ENCODE data around the gene PLEKHA1. TPM values are rescaled to one million over a fixed set of nuclear protein-coding genes. Genes with fewer than 3 reads are reported as not detected.

Gene PLEKHA1
- total RNA-seq, 1 experiment from 2014 or later: 18.9 TPM

DNA sequence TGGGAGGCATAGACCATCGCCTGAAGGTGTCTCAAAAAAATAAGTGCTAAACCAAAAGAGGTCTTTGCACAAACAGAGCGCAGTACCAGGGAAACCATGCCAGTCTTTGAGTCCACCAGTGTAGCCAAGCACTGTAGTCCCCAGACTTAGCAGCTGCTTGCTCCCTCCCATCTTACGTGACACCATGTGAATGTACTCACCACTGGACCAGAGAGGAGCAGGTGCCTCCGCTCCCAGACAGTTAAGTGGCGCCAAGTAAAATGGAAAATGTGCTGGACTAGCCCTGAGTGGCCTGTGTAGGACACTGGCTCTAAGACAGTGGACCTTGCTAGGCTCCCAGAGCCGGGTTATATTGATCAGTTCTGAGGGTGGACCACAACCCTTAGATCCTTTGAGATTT lies 47.7 kb upstream of the PLEKHA1 start:
- TF ChIP-seq EZH2 (IDR thresholded peaks at IDR 0.05; ENCODE audit: borderline replicate concordance, low read depth, low read length, poor library complexity, severe bottlenecking): no peak
- TF ChIP-seq, protein P1, sequence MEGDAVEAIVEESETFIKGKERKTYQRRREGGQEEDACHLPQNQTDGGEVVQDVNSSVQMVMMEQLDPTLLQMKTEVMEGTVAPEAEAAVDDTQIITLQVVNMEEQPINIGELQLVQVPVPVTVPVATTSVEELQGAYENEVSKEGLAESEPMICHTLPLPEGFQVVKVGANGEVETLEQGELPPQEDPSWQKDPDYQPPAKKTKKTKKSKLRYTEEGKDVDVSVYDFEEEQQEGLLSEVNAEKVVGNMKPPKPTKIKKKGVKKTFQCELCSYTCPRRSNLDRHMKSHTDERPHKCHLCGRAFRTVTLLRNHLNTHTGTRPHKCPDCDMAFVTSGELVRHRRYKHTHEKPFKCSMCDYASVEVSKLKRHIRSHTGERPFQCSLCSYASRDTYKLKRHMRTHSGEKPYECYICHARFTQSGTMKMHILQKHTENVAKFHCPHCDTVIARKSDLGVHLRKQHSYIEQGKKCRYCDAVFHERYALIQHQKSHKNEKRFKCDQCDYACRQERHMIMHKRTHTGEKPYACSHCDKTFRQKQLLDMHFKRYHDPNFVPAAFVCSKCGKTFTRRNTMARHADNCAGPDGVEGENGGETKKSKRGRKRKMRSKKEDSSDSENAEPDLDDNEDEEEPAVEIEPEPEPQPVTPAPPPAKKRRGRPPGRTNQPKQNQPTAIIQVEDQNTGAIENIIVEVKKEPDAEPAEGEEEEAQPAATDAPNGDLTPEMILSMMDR (conservative IDR thresholded peaks at IDR 0.05; ENCODE audit: low read depth, low read length): no peak
- intact Hi-C loops (cut with micrococcal nuclease; ENCODE audit: unreplicated experiment): no loop called here
- POLR2A ChIA-PET (ENCODE audit: low non-redundant PET): no interaction called here

DNA sequence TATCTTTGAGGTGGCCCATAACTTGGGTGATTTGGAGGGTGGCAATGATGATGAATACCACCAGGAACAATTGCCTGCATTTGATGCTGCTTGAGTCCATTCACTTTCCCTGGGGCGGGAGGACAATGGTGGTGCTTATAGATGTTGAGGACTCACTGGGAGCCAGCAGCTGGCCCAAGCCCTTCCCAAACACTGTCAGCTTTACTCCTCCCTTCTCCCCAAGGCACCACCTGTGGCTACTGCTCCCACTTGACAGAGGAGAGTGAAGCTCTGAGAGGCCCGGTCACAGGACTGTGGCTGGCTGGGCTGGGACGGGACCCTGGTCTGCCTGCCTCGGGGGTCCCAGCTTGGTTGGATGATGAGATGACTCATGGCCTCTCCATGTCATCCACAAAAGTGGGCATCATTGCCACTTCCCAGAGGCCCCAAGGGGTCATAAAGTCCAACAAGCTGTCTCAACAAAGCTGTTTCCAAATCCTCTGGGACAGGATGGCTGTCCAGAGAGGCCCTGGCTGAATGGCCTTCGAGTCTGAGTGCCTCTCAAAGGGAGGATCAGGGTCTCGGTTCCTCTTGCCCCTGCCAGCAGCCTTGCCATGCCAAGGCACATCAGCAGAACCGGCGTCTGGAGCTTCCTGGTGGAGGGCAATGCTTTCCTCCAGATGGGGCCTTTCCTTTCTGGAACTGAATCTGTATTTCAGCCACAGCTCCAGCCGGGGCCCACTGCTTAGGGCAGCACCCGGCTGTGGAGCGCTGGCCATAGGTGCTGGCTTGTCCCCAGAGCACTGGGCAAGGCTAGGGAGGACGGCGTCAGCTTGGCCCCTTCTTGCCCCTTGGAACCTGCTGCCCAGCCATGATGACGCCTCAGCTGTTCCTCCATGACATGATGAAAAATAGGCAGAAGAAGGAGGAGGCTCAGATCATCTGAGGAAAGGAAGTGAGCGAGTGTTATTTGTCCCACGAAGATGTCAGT lies 47.0 kb upstream of the PLEKHA1 start:
- Histone ChIP-seq H3K9me3 (ENCODE audit: low read depth, low read length, poor library complexity, severe bottlenecking) (no peaks in the 10 kb centered on the region), H3K4me1 (ENCODE audit: insufficient read depth, low read length, poor library complexity, severe bottlenecking) (no peaks in the 10 kb centered on the region), H3K36me3 (ENCODE audit: insufficient read depth, low read length, poor library complexity, severe bottlenecking) (no peaks in the 10 kb centered on the region), H3K27me3 (replicated peaks; ENCODE audit: insufficient read depth, low read depth, low read length, poor library complexity) (peaks cover 37% of the 10 kb centered on the region), H3K4me3 (ENCODE audit: low read depth, low read length, poor library complexity, severe bottlenecking) (no peak overlapping the region), H3K27ac (ENCODE audit: low read depth, low read length, poor library complexity, severe bottlenecking) (no peak overlapping the region)
- CTCF ChIA-PET: no interaction called here
- no peak for DNase-seq (ENCODE audit: low spot score)
- no peak for TF ChIP-seq EZH2 (IDR thresholded peaks at IDR 0.05; ENCODE audit: borderline replicate concordance, low read depth, low read length, poor library complexity, severe bottlenecking)
- TF ChIP-seq, protein P1 (conservative IDR thresholded peaks at IDR 0.05; ENCODE audit: low read depth, low read length): no peak
- POLR2A ChIA-PET (ENCODE audit: low non-redundant PET): no interaction called here
- BruUV-seq (replicated peaks): no TSS peak
- intact Hi-C loops (cut with micrococcal nuclease; ENCODE audit: unreplicated experiment): no loop called here

More for the DNA sequence above, 47.7 kb upstream of the PLEKHA1 start:
- H3K36me3 ChIP-seq (ENCODE audit: insufficient read depth, low read length, poor library complexity, severe bottlenecking): no peaks in the 10 kb centered on the region
- H3K4me3 ChIP-seq (ENCODE audit: low read depth, low read length, poor library complexity, severe bottlenecking): no peak overlapping the region
- no peaks in the 10 kb centered on the region for H3K9me3 ChIP-seq (ENCODE audit: low read depth, low read length, poor library complexity, severe bottlenecking)
- no peak for DNase-seq (ENCODE audit: low spot score)
- H3K4me1 ChIP-seq (ENCODE audit: insufficient read depth, low read length, poor library complexity, severe bottlenecking): no peaks in the 10 kb centered on the region
- BruUV-seq (replicated peaks): no TSS peak
- CTCF ChIA-PET: no interaction called here
- H3K27me3 ChIP-seq (replicated peaks; ENCODE audit: insufficient read depth, low read depth, low read length, poor library complexity): peaks cover 35% of the 10 kb centered on the region
- no peak overlapping the region for H3K27ac ChIP-seq (ENCODE audit: low read depth, low read length, poor library complexity, severe bottlenecking)

DNA sequence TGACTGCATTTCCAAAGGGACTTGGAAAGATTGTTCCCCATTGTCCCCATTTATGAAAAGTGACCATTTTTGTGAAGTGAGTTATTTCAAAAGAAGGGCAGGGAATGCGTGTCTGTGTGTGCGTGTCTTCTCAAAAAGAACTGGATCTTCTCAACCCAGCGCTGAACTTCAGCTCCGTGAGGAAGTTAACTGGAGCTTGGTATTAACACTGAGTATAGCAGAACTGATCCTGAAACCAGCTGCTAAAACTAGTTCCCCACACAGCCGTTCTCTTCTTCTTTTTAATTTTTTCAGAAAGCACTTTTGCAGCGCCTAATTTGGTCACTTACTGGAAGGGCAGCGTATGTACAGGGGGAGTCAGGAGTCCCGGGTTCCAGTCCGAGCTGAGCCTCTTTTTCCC lies 45.8 kb upstream of the PLEKHA1 start:
- Histone ChIP-seq H3K27me3 (replicated peaks; ENCODE audit: insufficient read depth, low read depth, low read length, poor library complexity) (peaks cover 46% of the 10 kb centered on the region), H3K36me3 (ENCODE audit: insufficient read depth, low read length, poor library complexity, severe bottlenecking) (no peaks in the 10 kb centered on the region), H3K9me3 (ENCODE audit: low read depth, low read length, poor library complexity, severe bottlenecking) (no peaks in the 10 kb centered on the region), H3K27ac (ENCODE audit: low read depth, low read length, poor library complexity, severe bottlenecking) (no peak overlapping the region), H3K4me3 (ENCODE audit: low read depth, low read length, poor library complexity, severe bottlenecking) (no peak overlapping the region), H3K4me1 (ENCODE audit: insufficient read depth, low read length, poor library complexity, severe bottlenecking) (no peaks in the 10 kb centered on the region)
- ChIA-PET CTCF (no interaction called here), POLR2A (ENCODE audit: low non-redundant PET) (no interaction called here)
- no peak for DNase-seq (ENCODE audit: low spot score)
- no TSS peak for BruUV-seq (replicated peaks)
- intact Hi-C loops (cut with micrococcal nuclease; ENCODE audit: unreplicated experiment): no loop called here
- no peak for TF ChIP-seq EZH2 (IDR thresholded peaks at IDR 0.05; ENCODE audit: borderline replicate concordance, low read depth, low read length, poor library complexity, severe bottlenecking)
- TF ChIP-seq, protein P1 (conservative IDR thresholded peaks at IDR 0.05; ENCODE audit: low read depth, low read length): no peak

All from A673 (cell line).